Sigmoid colon (tissue), 7 donors: Measurements from ENCODE around the gene ANKRD52. TPM values are rescaled to one million over a fixed set of nuclear protein-coding genes. Genes with fewer than 3 reads are reported as not detected.

Source experiments
- DNase-seq: peaks from one replicate; pipeline ENCODE4 v3.0.0-alpha.2; 2019
- H3K27ac ChIP-seq, 4 donors: fragments of 200-600 bp; sonication (generic); one replicate each; pipeline ENCODE4 v1.5.1; 2016 to 2019; ENCODE audit warnings: mild to moderate bottlenecking in 1 of 4
- H3K27me3 ChIP-seq, 3 donors: fragments of 200-600 bp; sonication (generic); one replicate each; pipeline ENCODE4 v1.5.1; 2019; ENCODE audit warnings: mild to moderate bottlenecking in 1 of 3
- H3K36me3 ChIP-seq, 4 donors: fragments of 200-600 bp; sonication (generic); one replicate each; pipeline ENCODE4 v1.5.1; 2016 to 2019
- H3K4me1 ChIP-seq, 4 donors: fragments of 200-600 bp; sonication (generic); one replicate each; pipeline ENCODE4 v1.5.1; 2017 to 2019
- H3K4me3 ChIP-seq, 4 donors: fragments of 200-600 bp; sonication (generic); one replicate each; pipeline ENCODE4 v1.5.1; 2017 to 2019; ENCODE audit warnings: mild to moderate bottlenecking in 2 of 4, moderate library complexity in 1 of 4
- H3K9me3 ChIP-seq, 4 donors: fragments of 200-600 bp in 3 of 4; sonication (generic) in 3 of 4; one replicate each; pipeline versions ENCODE4 v1.5.1 to v1.6.1; 2013 to 2019
- EP300 ChIP-seq, 4 donors: sonication (generic); formaldehyde crosslinking; IDR thresholded peaks; one replicate each; pipeline ENCODE4 v1.6.1; 2017; ENCODE audit warnings: antibody characterized with exemption in 4 of 4
- POLR2A ChIP-seq, 2 donors: fragments of 450-650 bp; IDR thresholded peaks; one replicate each; pipeline ENCODE4 v1.6.1; 2016; ENCODE audit warnings: antibody characterized with exemption in 2 of 2, mild to moderate bottlenecking in 2 of 2, moderate library complexity in 2 of 2
- POLR2AphosphoS5 ChIP-seq, 4 donors: sonication (generic); formaldehyde crosslinking; IDR thresholded peaks; one replicate each; pipeline ENCODE4 v1.6.1; 2017; ENCODE audit warnings: antibody characterized with exemption in 4 of 4
- WGBS, 2 donors: extraction: QIAGEN DNeasy Blood & Tissue Kit; methylation state at CpG; one replicate each; pipeline ENCODE4 v1.1.7; 2013; 5-methylcytosine and 5-hydroxymethylcytosine counted together
- intact Hi-C: fragments of 100-400 bp; cut with DNase I; formaldehyde crosslinking; loops from one replicate; pipeline ENCODE4 v1.15.1; 2023
- polyA plus RNA-seq, 3 donors: library from polyadenylated mRNA; stranded (reverse); fragments of 200-250 nt; gene quantifications; one replicate each; pipeline ENCODE4 v1.2.3, GENCODE V29; 2013
- total RNA-seq, 4 donors: library from RNA; depleted of rRNA; stranded (reverse); fragments of >200 nt; gene quantifications; one replicate each; pipeline ENCODE4 v1.1.0, GENCODE V29; 2016
- TF ChIP-seq, protein P1 (sequence below), 4 experiments: fragments of 450-650 bp in 3 of 4; fragments of 200-600 bp in 1 of 4; IDR thresholded peaks; one replicate each; pipeline ENCODE4 v1.5.1; 2016 to 2019; ENCODE audit warnings: antibody characterized with exemption in 4 of 4, mild to moderate bottlenecking in 3 of 4, moderate library complexity in 2 of 4
- donor health status: healthy with polysubstance abuse.
- donor health status: Bipolar disorder and iron deficiency.
- donor health status: healthy.

The ANKRD52 gene
- total and polyA plus RNA-seq, 7 donors = 4.2 to 20.1 (median 8.6) TPM

DNA sequence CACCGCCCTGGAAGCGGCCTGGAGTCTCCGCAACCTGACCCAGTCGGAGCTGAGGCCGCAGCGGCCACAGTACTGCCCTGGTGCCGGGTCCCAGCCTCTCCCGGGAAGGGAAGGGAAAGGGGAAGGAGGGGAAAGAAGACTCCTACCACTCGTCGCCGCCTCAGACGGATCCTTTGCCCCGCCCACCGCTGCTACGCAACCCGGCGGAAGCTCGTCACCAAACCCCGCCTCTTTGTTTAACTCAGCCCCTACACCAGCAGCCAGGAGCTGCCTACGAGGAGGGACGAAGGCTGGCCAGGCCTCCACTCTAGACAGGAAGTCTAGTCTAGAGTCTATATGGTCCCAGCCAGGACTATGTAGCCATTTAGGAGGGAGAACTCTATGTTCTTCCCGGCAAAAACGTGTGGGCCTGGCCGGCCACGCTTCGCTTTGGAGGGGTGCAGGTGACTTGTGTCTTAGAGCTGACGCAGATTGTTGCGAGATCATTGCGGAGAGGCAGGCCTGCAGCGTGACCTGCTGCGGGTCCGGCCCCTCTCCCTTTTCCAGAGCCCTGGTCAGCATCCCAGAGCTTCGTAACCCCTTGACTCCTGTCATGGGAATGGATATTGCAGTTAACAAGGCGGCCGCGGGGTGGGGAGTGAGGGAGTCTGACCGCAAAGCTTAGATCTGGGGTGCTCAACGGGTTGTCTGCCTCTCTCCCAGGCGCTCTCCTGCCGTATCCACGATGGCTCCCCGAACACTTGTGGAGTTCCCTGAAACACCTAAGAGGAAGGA, 36.2 kb downstream of the ANKRD52 start, which contains the start of gene RNF41:
Gene RNF41 (minus strand): TSS at position 166 of the 774 bp plus-strand sequence. CDS start 7,875 bp downstream, outside the sequence.
- intact Hi-C loops = loop anchor here (2.0 kb wide), 2 partner anchors 15 to 63 kb away; partner anchors contain the start of gene MYL6
- WGBS, 2 donors = 1 to 2% methylated on average over 42 of the region's 42 CpGs
- Histone ChIP-seq H3K4me3 (peak within 1 kb of the TSS; percentile 71 to 83 (median 81)), H3K4me1 (peaks cover 0 to 66% (median 52%) of the 10 kb centered on the region in 4 donors), H3K9me3 (no peaks in the 10 kb centered on the region), H3K36me3 (peaks cover 0 to 5% (median 0%) of the 10 kb centered on the region in 4 donors), H3K27me3 (no peaks in the 10 kb centered on the region), H3K27ac (peak within 1 kb of the TSS; percentile 98 to 99 (median 98))
- TF ChIP-seq POLR2A (IDR thresholded peaks at IDR 0.05) (peak; percentile 96 to 98), POLR2AphosphoS5 (IDR thresholded peaks at IDR 0.05) (peak; percentile 99 to 100 (median 99)), EP300 (IDR thresholded peaks at IDR 0.05) (peak in 2 of 4 donors; percentile 5 to 69)
- TF ChIP-seq, protein P1, sequence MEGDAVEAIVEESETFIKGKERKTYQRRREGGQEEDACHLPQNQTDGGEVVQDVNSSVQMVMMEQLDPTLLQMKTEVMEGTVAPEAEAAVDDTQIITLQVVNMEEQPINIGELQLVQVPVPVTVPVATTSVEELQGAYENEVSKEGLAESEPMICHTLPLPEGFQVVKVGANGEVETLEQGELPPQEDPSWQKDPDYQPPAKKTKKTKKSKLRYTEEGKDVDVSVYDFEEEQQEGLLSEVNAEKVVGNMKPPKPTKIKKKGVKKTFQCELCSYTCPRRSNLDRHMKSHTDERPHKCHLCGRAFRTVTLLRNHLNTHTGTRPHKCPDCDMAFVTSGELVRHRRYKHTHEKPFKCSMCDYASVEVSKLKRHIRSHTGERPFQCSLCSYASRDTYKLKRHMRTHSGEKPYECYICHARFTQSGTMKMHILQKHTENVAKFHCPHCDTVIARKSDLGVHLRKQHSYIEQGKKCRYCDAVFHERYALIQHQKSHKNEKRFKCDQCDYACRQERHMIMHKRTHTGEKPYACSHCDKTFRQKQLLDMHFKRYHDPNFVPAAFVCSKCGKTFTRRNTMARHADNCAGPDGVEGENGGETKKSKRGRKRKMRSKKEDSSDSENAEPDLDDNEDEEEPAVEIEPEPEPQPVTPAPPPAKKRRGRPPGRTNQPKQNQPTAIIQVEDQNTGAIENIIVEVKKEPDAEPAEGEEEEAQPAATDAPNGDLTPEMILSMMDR (IDR thresholded peaks at IDR 0.05) = no peak
- peak; percentile 99 for DNase-seq

DNA sequence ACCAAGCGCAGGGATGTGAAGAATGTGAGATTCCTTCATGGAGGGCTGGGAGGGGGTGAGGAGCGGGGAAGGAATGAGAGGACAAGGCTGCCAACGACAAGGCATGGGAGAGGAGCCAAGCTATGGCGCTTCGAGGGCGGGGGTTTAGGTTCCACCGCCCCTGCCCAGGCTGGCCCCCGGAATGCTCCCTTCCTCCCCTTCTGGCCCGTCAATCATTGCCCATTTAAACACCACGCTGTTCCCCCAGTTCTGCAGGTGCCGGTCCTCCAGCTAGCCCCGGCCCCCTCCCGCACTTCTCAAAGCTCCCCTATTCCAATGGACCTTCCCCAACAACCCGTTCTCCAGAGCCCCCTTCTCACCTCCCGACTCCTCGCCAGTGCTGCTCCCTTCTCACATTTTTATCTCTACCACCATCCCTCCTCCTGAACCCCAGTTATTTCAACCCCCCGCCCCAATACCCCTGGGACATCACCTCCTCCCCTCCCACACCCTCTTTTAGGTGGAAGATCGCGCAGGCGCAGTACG, 36.9 kb downstream of the ANKRD52 start:
- H3K27me3 ChIP-seq = no peaks in the 10 kb centered on the region
- peak overlapping the region; percentile 98 to 99 (median 98) for H3K27ac ChIP-seq
- intact Hi-C loops = loop anchor here (2.0 kb wide), 1 partner anchor 14 kb away; no protein-coding TSS in a partner anchor
- H3K4me1 ChIP-seq = peaks cover 0 to 66% (median 52%) of the 10 kb centered on the region in 4 donors
- 0 to 1% methylated on average over 21 of the region's 21 CpGs for WGBS, 2 donors
- TF ChIP-seq POLR2A (IDR thresholded peaks at IDR 0.05) (no peak), POLR2AphosphoS5 (IDR thresholded peaks at IDR 0.05) (peak in 1 of 4 donors; percentile 3), EP300 (IDR thresholded peaks at IDR 0.05) (no peak)
- TF ChIP-seq, protein P1 (IDR thresholded peaks at IDR 0.05) = no peak
- H3K36me3 ChIP-seq = peaks cover 0 to 10% (median 0%) of the 10 kb centered on the region in 4 donors
- H3K4me3 ChIP-seq = peak overlapping the region; percentile 71 to 83 (median 81)
- peak; percentile 88 for DNase-seq
- no peaks in the 10 kb centered on the region for H3K9me3 ChIP-seq

DNA sequence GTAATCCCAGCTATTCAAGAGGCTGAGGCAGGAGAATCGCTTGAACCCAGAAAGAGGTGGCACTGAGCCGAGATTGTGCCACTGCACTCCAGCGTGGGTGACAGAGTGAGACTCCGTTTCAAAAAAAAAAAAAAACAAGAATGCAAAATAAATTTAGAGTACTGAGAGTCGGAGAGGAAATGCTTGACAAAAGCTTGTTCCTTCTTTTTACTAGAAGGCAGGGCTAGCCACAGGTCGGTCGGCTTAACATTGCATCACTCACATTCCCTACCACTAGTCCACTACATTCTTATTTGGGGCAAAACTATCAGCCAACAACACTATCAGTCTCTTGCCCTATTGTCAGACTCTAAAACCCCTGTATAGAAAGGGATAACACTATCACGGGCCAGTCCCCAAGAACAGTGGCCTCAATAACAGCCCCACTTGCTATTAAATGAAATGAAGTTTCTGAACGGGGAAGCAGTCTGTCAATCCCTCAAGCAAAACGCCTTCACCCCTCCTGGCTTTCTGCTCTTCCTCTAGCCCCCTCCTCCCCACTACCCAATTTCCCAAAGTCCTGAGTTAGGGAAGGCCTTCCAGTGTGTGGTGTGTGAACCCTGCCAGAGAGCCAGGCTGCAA, 37.5 kb downstream of the ANKRD52 start:
- intact Hi-C loops = loop anchor here (2.0 kb wide), 1 partner anchor 14 kb away; no protein-coding TSS in a partner anchor
- Histone ChIP-seq H3K27ac (peak overlapping the region; percentile 98 to 99 (median 98)), H3K9me3 (no peaks in the 10 kb centered on the region), H3K36me3 (peaks cover 0 to 11% (median under 1%) of the 10 kb centered on the region in 4 donors), H3K27me3 (no peaks in the 10 kb centered on the region), H3K4me1 (peaks cover 0 to 66% (median 52%) of the 10 kb centered on the region in 4 donors), H3K4me3 (peak overlapping the region; percentile 71 to 83 (median 81))
- 6 to 15% methylated on average over 10 of the region's 10 CpGs for WGBS, 2 donors
- no peak for TF ChIP-seq EP300 (IDR thresholded peaks at IDR 0.05)
- no peak for TF ChIP-seq POLR2AphosphoS5 (IDR thresholded peaks at IDR 0.05)
- TF ChIP-seq POLR2A (IDR thresholded peaks at IDR 0.05) = no peak
- TF ChIP-seq, protein P1 (IDR thresholded peaks at IDR 0.05) = no peak
- DNase-seq = no peak

DNA sequence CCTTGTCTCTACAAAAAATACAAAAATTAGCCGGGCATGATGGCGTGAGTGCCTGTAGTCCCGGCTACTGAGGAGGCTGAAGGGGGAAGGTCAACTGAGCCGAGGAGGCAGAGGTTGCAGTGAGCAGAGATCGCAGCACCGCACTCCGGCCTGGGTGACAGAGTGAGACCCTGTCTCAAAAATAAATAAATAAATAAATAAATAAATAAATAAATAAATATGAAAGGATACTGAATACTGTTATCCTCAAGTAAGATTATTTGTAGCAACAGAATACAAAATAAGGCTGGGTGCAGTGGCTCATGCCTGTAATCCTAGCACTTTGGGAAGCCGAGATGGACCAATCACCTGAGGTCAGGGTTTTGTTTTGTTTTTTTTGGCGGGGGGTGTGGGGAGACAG, 38.3 kb downstream of the ANKRD52 start:
- peaks cover 0 to 58% (median 48%) of the 10 kb centered on the region in 4 donors for H3K4me1 ChIP-seq
- DNase-seq = no peak
- H3K36me3 ChIP-seq = peaks cover 3 to 20% (median 8%) of the 10 kb centered on the region in 4 donors
- H3K4me3 ChIP-seq = peak overlapping the region in 1 of 4 donors; percentile 83
- no peak for TF ChIP-seq EP300 (IDR thresholded peaks at IDR 0.05)
- no peak for TF ChIP-seq POLR2A (IDR thresholded peaks at IDR 0.05)
- TF ChIP-seq POLR2AphosphoS5 (IDR thresholded peaks at IDR 0.05) = no peak
- TF ChIP-seq, protein P1 (IDR thresholded peaks at IDR 0.05) = no peak
- intact Hi-C loops = loop anchor here (2.0 kb wide), 1 partner anchor 13 kb away; no protein-coding TSS in a partner anchor
- WGBS, 2 donors = 93 to 94% methylated on average over 9 of the region's 9 CpGs
- H3K27me3 ChIP-seq = no peaks in the 10 kb centered on the region
- H3K9me3 ChIP-seq = no peaks in the 10 kb centered on the region
- H3K27ac ChIP-seq = peak overlapping the region; percentile 98 to 99 (median 98)
